ENCODE data around the gene DDX3X.
A peak's percentile ranks its signal among the peaks of the same experiment; 100 is the strongest.

The DDX3X gene

DNA sequence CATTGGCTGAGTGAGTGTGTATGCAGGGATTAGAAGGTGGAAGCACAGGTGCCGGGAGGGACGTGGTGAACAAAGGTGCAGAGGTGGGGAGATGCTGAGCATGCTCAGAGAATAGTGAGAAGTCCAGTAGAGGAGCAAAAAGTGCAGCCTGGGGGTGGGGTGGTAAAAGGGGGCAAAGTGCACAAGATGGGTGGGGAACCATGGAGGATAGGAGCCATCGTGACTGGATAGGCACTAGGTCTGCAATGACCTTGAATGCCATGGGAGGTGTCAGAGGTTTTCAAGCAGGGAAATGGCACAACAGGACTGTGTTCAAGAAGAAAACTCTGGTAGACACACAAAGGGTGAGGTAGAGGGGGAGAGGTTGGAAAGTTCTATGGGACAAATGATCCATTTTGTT, 6.6 kb upstream of the DDX3X start:
- no peak for DNase-seq (ENCODE audit: low read depth, low spot score)

DNA sequence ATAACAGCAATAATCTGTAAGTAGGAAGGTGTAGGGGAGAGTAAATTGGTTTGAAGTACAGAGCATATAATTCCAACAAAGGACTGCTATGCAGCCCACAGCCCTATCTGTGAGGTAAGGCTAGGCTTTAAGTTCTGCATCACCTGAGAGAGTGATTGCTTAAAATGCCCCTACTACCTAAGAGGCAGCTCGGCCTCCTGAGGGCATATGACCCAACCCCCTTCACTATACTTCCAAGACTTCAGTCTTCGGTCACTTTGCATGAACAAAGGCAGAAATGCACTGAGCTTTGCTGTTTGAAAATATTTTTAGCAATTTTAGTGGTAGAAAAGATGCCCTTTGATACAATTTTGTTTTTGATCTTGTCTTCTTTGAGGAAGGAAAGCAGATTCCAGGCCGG, 4.9 kb upstream of the DDX3X start:
- DNase-seq (ENCODE audit: low read depth, low spot score) = no peak

DNA sequence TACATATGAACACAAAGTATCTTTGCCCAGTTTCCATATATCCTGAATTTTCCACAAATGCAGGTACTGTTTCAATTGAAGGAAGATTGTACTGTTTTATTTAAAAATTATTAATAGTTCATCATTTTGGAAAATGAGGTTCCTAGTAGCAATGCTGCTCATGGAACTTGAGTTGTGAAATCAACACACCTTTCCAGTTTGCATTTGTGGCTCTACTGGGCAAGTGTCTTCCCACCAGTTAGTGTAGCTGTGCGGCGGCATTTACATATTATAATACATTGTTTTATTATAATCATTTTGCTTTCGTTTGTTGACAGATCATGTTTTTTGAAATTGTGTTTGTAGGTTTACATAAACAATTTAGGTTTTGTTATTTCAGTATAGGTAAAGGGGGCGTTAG, 2.0 kb upstream of the DDX3X start:
- DNase-seq (ENCODE audit: low read depth, low spot score) = no peak

DNA sequence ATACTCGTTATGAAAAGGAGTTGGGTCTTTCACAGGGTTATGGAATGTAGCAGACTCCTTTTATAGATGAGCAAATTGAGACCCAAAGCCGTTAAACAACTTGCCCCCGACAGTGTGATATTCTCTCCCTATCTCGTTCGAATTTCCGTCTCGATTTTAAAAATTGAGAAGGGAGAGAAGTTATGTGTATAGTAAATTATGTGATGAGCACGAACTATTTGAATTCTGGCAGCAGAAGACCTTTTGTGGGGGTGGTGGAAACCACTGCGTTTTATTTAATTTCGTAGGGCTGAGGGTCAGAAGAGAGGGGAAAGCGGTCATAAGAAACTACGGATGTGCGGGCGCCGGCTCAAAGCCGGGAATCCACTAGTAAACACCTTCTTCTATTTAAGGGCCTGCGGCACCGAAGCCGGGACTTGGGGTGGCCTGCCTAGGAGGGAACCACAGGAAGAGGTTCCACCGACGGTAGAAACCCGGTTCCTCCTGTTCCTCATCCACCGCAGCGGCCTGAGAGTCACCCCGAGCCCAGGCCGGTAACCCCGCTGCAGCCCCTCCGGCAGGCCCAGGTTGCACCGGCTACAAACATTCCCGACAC, 1.5 kb upstream of the DDX3X start:
- no peak for DNase-seq (ENCODE audit: low read depth, low spot score)

DNA sequence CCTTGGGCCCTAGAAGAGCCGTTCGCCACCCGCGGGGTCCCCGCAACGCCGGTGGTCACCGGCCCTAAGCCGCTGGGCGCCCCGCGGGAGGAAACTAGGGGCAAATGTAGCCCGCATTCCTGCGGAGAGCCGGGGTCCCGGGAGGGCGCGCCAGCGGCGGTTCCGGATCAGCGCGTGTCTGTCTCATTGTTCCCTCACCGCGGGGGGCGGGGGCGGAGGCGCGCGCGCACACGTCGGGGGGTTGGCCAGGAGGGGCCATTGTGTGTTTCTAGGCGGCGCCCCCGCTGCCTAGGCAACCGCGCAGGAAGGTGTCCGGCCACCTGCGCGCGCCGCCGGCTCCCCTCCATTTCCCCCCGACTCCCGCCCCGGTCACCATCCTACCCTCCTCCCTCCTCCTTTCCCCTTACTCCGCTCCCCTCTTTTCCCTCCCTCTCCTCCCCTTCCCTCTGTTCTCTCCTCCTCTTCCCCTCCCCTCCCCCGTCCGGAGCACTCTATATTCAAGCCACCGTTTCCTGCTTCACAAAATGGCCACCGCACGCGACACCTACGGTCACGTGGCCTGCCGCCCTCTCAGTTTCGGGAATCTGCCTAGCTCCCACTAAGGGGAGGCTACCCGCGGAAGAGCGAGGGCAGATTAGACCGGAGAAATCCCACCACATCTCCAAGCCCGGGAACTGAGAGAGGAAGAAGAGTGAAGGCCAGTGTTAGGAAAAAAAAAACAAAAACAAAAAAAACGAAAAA, 789 bp upstream of the DDX3X start:
- peak; percentile 61 for DNase-seq (ENCODE audit: low read depth, low spot score)

DNA sequence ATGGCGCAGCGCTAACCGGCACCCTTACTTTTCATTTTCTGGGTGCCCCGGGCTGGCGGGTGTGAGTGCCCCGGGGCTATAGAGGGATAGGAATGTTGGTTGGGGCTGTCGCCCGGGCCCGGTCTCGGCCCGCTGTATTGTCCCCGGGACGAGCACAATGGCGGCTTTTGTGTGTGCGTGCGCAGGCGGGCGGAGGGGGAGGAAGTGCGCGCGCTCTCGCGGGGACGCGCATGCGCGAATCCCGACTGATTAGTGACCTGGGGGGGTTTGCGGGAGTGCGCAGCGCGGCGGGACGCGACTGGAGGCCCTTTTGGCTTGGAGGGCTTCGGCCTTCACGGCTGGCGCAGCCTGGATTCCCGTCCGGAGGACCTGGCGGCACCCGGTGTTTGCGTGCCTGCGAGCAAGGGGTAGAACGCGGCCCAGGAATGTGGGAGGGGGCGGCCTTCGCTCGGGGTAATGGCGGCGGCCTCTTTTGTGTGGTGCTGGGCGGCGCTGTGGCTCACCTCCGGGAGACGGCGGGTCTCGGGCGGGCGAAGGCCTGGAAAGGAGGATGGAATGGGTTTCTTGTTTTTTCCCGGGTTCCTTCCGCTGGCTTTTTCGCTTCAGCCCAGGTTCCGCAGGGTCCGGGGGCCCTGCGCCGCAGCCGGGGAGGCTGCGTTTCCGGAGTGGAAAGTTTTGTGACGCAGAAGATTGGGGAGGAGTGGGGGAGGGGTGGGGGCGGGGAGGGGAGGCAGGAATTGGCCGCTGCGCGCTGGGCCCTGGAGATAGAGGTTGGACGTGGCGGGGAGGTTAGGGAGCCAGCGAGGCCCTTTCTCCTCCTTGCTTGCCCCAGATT, 618 bp downstream of the DDX3X start:
- DNase-seq (ENCODE audit: low read depth, low spot score) = no peak

DNA sequence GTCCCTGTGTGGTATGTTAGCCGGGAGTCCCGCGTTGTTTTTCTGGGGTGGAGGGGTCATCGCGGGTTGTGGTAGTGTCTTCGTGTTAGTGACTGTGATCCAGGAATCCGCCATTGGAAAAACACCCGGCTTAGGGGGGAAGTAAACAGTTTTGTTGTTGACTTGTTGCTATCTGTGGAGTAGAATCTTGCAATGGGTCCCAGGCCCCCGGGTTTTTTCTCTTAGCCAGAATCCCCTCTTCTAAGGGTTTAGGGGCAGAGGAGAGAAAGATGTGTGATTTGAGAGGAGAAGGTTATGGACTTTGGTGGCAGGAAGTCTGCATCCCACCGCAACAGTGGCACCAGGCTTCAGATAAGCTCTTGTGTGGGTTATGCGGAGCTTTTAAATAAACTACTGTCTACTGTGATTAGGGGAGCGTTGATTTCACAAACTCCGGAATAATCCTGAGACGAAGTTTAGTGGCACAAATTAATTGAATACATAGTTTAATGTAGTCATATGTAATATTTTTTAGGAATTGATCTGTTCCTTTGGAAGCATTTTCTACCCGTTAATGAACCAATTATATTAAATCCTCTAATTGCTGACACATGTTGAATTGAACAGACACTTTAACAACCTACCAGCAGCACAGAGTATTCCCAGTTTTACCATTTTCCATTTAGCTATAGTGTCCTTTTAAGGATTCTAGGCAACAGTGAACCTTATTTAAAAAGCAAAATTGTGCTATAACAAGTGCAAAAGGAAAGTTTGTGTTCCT, 1.4 kb downstream of the DDX3X start:
- DNase-seq (ENCODE audit: low read depth, low spot score) = no peak

DNA sequence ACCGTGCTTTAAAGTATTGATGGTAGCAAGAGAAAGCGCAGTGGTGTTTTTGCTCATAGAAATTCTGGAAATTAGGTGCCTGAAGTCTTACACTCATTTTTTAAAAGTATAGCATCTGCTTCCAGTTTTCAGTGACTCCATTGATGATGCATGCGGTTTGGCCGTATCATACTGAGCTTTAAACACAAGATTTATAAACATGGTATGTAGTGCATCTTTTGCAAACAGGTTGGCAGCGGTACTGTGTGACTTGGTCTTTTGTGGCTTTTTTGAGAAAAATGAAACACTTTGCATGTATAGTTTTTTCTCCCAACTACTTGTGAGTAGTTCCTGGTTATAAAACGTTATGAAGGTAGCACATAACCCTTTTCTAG, 2.0 kb downstream of the DDX3X start:
- DNase-seq (ENCODE audit: low read depth, low spot score) = no peak

DNA sequence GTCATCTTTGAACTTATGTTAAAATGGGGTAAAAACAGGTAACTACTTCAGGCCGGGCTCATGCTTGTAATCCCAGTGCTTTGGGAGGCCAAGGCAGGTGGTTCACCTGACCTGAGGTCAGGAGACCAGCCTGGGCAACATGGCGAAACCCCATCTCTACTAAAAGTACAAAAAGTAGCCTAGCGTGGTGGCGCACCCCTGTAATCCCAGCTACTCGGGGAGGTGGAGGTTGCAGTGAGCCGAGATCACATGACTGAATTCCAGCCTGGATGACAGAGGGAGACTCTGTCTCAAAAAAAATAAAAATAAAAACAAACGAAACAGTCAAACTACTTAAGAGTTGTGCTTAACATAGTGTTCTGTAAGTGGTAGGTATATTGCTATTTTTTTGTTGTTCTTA, 2.5 kb downstream of the DDX3X start:
- DNase-seq (ENCODE audit: low read depth, low spot score) = no peak

DNA sequence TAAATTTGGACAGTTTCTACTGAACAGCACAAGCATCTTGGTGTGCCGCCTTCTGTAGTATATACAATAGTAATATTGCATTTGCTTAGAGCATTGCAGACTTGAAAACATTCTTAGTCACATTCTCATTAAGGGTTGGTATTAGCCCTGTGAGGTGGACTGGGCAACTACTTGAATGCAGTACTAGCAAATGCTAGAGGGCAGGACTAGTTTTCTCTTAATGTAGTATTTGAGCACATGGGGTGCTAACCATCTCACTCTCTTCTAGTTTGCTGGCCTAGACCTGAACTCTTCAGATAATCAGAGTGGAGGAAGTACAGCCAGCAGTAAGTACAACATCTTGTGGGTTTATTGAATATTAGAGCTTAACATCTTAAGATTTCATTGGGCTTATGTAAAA, 3.2 kb downstream of the DDX3X start:
- DNase-seq (ENCODE audit: low read depth, low spot score) = no peak

DNA sequence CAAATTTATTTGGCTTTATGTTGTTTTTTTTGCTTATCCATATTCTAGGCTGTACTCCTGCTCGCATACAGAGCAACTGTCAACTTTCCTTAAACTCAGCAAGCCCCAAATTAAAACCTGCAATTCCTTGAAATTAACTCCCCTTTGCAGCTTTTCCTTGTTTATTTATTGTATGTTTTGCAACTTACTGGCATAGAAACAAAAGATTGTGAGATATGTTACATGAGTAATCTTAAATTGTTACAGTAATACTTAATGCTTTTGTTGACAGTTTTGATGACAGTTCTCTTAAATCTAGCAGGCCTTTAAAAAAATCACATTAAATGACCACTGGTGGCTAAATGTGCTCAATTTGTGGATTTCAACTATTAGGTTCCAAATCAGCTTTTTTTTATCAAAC, 4.5 kb downstream of the DDX3X start:
- no peak for DNase-seq (ENCODE audit: low read depth, low spot score)

DNA sequence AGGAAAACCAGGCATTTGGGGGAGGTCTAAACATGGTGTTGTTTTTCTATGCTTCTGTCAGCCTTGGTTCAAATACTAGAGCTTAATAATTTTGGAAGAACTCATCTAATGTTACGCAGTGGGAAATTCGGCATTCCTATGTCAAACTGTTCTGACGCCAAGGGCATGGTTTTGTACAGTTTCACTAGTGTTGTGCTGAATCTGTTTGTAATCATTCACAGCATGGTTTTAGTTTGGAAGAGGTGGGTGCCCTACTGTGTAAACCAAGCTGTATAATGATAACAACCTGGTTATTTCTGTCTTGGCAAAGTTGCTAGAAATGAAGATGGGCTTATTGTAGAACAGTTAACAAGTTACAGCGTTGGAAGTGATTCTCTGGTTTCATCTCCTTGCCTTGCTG, 5.2 kb downstream of the DDX3X start:
- peak; percentile 33 for DNase-seq (ENCODE audit: low read depth, low spot score)

DNA sequence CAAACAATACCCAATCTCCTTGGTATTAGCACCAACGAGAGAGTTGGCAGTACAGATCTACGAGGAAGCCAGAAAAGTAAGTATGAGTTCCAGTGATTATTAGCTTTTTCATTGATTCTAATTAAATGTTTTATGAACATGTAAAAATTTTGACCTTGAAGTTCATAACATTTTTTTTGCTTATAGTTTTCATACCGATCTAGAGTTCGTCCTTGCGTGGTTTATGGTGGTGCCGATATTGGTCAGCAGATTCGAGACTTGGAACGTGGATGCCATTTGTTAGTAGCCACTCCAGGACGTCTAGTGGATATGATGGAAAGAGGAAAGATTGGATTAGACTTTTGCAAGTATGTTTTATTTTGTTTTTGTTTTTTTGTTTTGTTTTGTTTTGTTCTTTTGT, 10.1 kb downstream of the DDX3X start:
- no peak for DNase-seq (ENCODE audit: low read depth, low spot score)

DNA sequence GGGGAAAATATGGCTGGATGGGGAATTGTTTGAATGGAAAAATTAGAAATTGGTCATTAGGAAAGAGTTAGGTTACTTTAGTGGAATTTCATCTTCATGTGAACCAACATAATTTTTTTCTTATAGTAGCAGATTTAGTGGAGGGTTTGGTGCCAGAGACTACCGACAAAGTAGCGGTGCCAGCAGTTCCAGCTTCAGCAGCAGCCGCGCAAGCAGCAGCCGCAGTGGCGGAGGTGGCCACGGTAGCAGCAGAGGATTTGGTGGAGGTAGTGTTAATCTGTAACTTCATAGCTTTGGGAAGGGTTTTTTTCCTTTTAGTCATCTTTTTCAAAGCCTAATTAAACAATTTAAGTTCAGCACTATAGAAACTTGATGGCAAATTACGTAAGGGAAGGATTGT, 13.2 kb downstream of the DDX3X start:
- DNase-seq (ENCODE audit: low read depth, low spot score) = no peak

DNA sequence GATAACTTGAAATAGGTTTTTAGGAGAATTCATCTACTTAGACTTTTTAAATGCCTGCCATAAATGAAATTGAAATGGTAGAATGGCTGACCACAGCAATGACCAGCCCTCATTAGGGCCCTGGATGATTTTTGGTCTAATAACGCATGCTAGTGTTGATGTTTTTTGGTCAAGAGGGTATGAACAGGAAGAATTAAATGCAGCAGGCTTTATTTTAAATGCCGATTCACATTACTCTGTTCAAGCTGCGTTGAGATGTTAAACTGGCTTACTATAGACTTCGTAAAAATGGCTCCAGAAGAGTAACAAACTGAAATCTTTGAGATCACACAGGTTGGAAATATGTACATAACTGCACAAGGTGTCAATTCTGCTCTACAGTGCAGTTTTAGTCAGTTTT, 14.6 kb downstream of the DDX3X start:
- no peak for DNase-seq (ENCODE audit: low read depth, low spot score)

DNA sequence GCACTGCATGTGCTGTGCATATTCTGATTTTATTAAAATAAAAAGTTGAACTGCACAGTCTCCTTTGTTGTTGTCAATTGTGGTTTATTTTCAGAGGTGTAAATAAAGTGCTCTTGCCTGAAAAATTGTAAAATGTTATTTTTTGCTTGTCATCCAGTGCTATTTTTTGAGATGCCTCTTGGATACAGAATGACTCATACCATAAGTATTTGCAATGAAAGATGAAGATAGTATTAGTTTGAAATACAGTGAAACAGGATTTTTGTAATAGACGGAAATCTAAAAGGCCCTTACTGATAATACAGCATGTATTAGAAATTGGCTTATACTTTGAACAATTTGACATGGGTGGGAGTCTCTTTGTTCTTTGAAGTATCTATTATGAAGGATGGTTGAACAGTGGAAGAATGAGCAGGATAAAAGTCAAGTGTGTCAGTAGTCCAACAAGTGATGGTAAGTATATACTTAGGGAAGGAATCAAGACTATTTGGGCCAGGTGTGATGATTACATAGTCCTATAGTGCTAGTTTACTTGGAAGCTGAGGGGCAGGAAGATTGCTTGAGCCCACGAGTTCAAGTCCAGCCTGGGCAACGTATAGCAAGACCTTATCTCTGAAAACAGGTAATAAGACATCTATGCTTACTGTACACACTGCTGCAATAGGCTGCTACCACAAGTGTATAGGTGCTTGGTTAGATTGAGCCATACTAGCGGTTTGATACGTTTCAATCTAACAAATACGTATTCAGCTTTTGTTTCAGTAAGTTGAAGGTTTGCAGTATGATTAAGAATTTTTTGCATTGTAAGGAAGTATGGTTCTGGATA, 16.4 kb downstream of the DDX3X start:
- no peak for DNase-seq (ENCODE audit: low read depth, low spot score)

DNA sequence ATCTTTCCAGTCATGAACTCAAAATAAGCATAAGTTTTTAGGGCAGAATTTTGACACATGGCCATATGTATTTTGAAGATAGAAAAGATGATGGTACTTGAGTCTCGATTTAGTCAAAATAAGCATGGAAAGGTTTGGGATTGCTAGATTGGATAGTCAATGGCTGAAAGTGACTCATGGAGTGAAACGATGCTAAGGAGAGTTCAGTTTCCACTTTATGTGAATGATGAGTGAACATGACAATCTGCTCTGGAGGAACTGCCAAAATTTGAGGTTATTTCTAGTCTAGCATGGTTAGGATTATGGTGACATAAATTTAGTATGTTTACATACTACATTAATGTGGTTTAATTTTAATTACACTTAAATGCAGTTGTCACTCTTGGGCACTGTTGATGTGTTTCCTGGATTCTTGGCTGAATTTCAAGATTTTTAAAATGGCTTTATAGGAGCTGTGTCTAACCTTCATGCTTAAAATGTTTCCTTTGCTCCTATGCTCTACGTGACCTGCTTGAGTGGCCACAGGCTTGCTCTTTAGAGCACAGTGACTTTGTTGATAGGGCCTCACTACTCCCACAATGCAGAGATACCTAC, 17.1 kb downstream of the DDX3X start:
- DNase-seq (ENCODE audit: low read depth, low spot score) = no peak

DNA sequence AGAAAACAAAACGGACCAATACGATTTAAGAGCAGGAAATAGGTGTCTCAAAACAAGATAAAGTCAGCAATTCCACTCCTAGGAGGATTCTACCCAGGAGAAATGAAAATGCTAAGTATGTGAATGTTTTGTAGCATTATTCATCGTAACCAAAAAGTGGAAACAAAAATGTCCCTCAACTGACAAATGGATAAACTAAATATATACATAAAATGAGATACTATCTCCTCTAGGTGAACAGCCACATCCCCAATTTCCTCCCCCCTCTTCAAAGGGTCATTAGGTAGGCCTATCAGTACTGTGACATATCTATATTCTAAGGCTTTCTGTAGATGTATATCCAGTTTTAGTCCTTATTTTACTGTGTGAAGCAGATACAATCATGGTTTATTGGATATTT, 18.0 kb downstream of the DDX3X start:
- DNase-seq (ENCODE audit: low read depth, low spot score) = no peak

DNA sequence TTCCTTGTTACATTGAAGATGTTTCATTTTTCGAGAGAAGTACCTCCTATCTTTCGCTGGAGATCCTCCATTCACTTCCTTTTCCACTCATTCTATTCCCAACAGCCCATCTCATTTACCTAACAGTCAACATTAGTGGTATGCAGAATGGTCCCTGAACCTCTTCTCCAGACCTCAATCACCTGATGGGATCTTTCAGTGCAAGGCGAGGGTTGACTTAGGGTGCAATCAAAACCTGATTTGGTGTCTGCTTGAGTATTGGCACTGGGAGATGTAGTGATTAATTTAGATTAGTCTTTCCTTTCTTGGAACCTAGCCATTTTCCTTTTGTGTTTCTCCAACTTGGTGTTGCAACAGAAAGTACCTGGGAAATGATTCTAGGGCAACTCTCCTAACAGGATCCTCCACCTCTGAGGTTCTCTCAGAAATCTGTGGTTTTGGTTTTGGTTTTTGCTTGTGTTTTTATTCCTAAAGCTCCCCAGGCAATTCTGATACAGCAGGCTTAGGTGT, 18.4 kb downstream of the DDX3X start:
- DNase-seq (ENCODE audit: low read depth, low spot score) = no peak

DNA sequence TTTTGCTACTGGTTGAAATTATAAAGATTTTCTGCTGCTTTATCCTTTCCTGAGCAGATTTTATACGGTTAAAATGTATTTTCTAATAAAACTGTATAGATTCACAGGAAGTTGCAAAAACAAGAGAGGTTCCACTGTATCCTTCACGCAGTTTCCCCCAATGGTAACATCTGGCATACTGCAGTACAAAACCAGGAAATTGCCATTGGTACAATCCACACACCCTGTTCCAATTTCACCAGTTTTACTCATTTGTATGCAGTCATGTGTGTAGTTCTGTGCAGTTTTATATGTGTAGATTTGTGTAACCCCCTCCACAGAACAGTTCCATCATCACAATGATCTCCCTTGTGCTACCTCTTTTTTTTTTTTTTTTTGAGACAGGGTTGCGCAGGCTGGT, 20.0 kb downstream of the DDX3X start:
- no peak for DNase-seq (ENCODE audit: low read depth, low spot score)

DNA sequence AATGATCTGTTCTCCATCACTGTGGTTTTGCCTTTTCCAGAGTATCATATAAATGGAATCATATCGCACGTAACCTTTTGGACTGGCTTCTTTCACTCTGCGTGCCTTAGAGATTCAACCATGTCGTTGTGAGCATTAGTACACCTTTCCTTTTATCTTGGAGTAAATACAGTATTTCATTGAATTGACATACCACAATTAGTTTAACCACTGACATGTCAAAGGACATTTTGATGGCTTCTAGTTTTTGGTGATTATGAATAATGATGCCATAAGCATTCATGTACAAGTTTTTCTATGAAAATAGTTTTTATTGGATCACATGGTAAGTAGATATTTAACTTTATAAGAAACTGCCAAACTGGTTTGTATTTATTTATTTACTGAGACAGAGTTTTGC, 35.2 kb downstream of the DDX3X start:
- no peak for DNase-seq (ENCODE audit: low read depth, low spot score)

All from brain pericyte (primary cell).